ENCODE data around the gene ZNF263.

ZNF263 gene

GRCh38 chr16:3328643-3329042 is 45.4 kb downstream of the ZNF263 start:
- DNase-seq: no peak
